Neuron (in vitro differentiated cells): ENCODE results near the gene HSPB2.

Experiments
- H2AFZ ChIP-seq: one replicate; pipeline ENCODE4 v1.6.1; 2013; ENCODE audit warnings: low read depth, mild to moderate bottlenecking, inconsistent platforms, low read length, moderate library complexity
- H3K27me3 ChIP-seq: one replicate; pipeline ENCODE4 v1.6.1; 2013; ENCODE audit warnings: low read length; ENCODE audit not compliant: insufficient read depth
- H3K36me3 ChIP-seq: one replicate; pipeline ENCODE4 v1.6.1; 2013; ENCODE audit warnings: low read length; ENCODE audit not compliant: insufficient read depth
- H3K4me1 ChIP-seq: one replicate; pipeline ENCODE4 v1.6.1; 2013; ENCODE audit warnings: low read length; ENCODE audit not compliant: insufficient read depth
- H3K4me3 ChIP-seq: 2 replicates; pipeline ENCODE4 v1.5.1; 2013; ENCODE audit warnings: mild to moderate bottlenecking, low read length, moderate library complexity
- H3K9me3 ChIP-seq: one replicate; pipeline ENCODE4 v1.6.1; 2013; ENCODE audit warnings: low read length

The HSPB2 gene

GRCh38 chr11:111906680-111907079 lies 5.9 kb upstream of the HSPB2 start:
- H2AFZ ChIP-seq = no peak overlapping the region
- H3K4me3 ChIP-seq = no peak overlapping the region
- H3K36me3 ChIP-seq = no peaks in the 10 kb centered on the region
- no peaks in the 10 kb centered on the region for H3K27me3 ChIP-seq
- no peaks in the 10 kb centered on the region for H3K9me3 ChIP-seq
- peaks cover 2% of the 10 kb centered on the region for H3K4me1 ChIP-seq

DNA sequence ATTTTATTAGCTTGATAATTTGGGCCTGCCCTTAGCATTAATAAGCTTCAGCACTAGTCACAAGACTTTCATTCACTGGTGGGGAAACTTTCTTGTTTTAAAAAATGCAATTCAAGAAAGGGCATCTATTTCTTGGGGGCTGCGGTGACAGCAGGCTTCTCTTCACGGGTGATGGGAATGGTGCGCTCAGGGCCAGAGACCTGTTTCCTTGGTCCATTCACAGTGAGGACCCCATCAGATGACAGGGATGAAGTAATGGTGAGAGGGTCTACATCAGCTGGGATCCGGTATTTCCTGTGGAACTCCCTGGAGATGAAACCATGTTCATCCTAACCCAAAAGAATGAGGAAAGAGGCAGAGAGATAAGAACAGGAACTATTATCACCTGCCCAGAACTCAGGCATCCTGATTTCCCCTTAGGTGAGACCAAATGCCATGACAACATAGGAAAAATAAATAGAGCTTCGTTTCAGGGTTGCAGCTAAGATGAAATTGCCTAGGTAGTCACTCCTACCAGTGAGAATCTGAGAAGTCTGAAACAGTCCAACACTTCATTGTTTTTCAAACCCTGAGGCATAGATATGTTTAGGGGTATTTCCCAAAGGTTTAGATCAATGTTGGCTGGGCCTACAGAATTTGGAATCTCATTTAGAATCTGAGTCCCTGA lies 3.8 kb upstream of the HSPB2 start:
- H3K4me3 ChIP-seq = no peak overlapping the region
- H3K4me1 ChIP-seq = peaks cover 9% of the 10 kb centered on the region

DNA sequence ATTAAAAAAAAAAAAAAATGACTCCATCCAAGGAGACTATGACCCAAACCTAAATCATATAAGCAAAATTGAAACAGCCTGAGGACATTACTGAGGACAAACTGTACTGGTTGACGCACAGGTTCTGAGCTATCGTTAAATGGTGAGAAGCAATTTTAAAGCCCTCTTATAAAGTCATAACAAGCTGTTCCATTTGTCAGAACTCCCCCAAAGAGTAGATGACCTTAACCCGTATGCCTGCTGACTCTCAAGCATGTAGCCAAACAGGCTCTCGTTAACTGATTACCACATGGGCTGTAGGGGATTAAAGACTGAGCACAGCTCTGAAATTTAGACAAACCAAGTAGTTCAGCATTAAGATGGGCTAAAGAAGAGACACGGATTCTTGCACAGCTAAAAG lies 3.2 kb upstream of the HSPB2 start:
- Histone ChIP-seq H3K27me3 (no peaks in the 10 kb centered on the region), H3K9me3 (no peaks in the 10 kb centered on the region), H3K4me3 (no peak overlapping the region), H2AFZ (no peak overlapping the region), H3K36me3 (no peaks in the 10 kb centered on the region), H3K4me1 (peaks cover 9% of the 10 kb centered on the region)

More for the DNA sequence above, 3.8 kb upstream of the HSPB2 start:
- H3K9me3 ChIP-seq = no peaks in the 10 kb centered on the region
- no peaks in the 10 kb centered on the region for H3K36me3 ChIP-seq
- H2AFZ ChIP-seq = no peak overlapping the region
- H3K27me3 ChIP-seq = no peaks in the 10 kb centered on the region

GRCh38 chr11:111910676-111911562 lies 1.6 kb upstream of the HSPB2 start:
- Histone ChIP-seq H2AFZ (no peak overlapping the region), H3K4me3 (no peak overlapping the region), H3K27me3 (no peaks in the 10 kb centered on the region), H3K4me1 (peaks cover 9% of the 10 kb centered on the region), H3K36me3 (no peaks in the 10 kb centered on the region), H3K9me3 (no peaks in the 10 kb centered on the region)

DNA sequence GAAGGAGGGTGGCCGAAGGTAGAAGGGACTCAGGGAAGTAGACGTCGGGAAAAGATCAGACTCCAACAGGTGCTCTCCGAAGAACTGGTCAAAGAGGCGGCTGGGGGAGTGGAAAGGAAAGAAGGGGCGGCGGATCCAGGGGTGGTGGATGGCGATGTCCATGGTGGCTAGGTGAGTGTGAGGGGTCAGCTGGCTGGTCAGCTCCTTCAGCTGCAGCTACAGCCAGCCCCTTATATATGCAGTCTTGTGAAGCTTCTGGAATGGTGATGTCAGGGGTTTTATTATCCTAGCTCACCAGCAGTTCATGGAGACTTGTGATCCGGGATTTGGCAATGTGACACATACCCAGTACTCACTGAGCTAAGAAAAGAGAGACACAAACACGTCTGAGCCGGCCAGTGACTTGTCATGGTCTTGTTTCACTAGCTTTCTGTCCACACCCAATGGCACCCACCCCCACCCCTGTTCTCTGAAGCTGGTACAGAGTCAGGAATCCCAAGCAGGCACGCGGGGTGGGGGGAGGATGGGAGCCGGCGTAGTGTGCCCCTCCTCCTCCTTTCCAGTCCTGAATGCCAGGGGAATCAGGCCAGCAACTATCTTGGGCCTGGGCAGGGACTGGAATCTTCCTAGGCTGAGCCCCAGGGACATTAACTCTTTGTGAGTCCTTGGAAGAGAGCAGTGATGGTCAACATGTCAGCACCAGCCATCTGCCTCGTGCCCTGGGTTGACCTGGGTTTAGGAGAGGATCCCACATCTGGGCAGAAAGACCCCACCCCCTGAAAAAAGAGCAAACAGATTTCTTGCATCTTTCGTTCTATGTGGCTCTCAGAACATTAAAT lies 752 bp upstream of the HSPB2 start, which contains the start of gene CRYAB:
TSS of gene CRYAB (minus strand) at position 208 of the 839 bp plus-strand sequence. CDS start at position 162, 46 bp downstream.
- Histone ChIP-seq H3K27me3 (no peaks in the 10 kb centered on the region), H3K4me1 (peaks cover 9% of the 10 kb centered on the region)

DNA sequence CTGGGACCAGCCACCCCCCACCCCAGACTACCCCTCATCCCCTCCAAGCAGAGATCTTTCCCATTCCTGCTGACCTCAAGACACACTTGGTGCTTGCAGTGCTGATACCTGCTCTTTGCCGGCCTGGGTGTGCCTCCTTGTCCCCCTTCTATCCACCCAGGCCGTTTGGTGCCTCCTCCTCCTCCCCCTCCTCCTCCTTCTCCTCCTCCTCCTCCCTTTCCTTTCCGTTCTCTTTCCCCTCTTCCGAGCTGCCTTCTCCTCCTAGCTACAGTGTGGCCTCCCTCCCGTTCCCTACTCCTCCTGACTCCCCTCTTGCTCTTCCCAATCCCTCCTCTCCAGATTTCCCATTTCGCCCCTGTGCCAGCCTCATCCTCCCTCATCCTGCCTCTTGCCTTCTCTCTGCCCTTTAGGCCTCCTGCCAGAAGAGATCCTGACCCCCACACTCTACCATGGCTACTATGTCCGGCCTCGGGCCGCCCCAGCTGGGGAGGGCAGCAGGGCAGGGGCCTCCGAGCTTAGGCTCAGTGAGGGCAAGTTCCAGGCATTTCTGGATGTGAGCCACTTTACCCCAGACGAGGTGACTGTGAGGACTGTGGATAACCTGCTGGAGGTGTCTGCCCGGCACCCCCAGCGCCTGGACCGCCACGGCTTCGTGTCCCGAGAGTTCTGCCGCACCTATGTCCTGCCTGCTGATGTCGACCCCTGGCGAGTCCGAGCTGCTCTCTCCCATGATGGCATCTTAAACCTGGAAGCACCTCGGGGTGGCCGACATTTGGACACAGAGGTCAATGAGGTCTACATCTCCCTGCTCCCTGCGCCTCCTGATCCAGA lies 712 bp downstream of the HSPB2 start:
- no peaks in the 10 kb centered on the region for H3K9me3 ChIP-seq
- H2AFZ ChIP-seq = no peak overlapping the region
- H3K36me3 ChIP-seq = no peaks in the 10 kb centered on the region
- no peak overlapping the region for H3K4me3 ChIP-seq
- peaks cover 9% of the 10 kb centered on the region for H3K4me1 ChIP-seq
- no peaks in the 10 kb centered on the region for H3K27me3 ChIP-seq

More for the DNA sequence above, 752 bp upstream of the HSPB2 start, which contains the start of gene CRYAB:
- Histone ChIP-seq H2AFZ (no peak within 1 kb of the TSS), H3K36me3 (no peaks in the 10 kb centered on the region), H3K4me3 (no peak within 1 kb of the TSS), H3K9me3 (no peaks in the 10 kb centered on the region)

- no peaks in the 10 kb centered on the region for H3K36me3 ChIP-seq
- no peaks in the 10 kb centered on the region for H3K27me3 ChIP-seq
- no peak overlapping the region for H3K4me3 ChIP-seq
- peaks cover 13% of the 10 kb centered on the region for H3K4me1 ChIP-seq
- H2AFZ ChIP-seq = no peak overlapping the region
- no peaks in the 10 kb centered on the region for H3K9me3 ChIP-seq
Measured at GRCh38 chr11:111913997-111914396, 1.5 kb downstream of the HSPB2 start.

DNA sequence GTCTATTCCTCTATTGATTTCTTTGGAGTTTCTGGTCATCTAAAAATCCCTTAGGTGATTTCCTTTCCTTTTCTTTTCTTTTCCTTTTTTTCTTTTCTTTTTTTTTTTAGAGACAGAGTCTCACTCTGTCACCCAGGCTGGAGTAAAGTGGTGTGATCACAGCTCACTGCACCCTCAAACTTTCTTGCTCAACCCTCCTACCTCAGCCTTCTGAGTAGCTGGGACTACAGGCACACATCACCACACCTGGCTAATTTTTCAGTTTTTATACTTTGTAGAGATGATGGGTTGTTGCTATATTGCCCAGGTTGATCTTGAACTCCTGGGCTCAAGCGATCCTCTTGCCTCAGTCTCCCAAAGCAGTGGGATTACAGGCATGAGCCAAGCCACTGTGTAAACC lies 4.2 kb downstream of the HSPB2 start:
- Histone ChIP-seq H3K4me1 (peaks cover 11% of the 10 kb centered on the region), H3K27me3 (no peaks in the 10 kb centered on the region), H3K4me3 (no peak overlapping the region), H3K9me3 (no peaks in the 10 kb centered on the region), H2AFZ (no peak overlapping the region), H3K36me3 (no peaks in the 10 kb centered on the region)

DNA sequence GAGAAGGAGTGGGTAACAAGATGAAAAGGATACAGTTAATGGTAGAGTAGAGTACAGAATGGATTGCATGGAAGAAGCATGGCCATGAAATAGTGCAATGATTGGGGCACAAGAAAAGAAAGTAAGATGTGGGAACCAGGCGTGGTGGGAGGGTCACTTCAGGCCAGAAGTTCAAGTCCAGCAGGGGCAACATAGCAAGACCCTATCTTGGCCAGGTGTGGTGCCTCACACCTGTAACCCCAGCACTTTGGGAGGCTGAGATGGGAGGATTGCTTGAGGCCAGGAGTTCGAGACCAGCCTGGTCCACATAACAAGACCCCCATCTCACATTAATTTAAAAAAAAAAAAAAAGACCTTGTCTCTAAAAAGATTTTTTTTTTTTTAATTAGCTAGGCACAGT lies 4.8 kb downstream of the HSPB2 start:
- no peaks in the 10 kb centered on the region for H3K27me3 ChIP-seq
- no peaks in the 10 kb centered on the region for H3K9me3 ChIP-seq
- H3K4me1 ChIP-seq = peaks cover 5% of the 10 kb centered on the region
- no peak overlapping the region for H3K4me3 ChIP-seq
- no peak overlapping the region for H2AFZ ChIP-seq
- no peaks in the 10 kb centered on the region for H3K36me3 ChIP-seq

DNA sequence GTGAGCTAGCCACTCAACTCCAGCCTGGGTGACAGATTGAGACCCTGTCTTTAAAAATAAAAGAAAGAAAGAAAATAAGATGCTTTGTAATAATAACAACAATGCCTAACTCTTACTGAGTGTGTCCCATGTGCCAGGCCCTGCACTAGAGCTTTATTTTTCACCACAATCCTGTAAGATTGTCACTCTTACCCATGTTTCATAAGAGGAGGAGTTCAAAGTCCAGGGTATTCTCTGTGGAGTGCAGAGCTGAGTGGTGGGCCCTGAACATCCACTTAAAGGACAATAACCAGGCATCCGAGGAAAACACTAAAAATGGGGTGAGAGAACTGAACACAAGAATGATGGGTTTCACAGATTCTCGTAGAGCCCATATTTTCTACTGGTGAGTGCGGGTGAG lies 5.3 kb downstream of the HSPB2 start:
- Histone ChIP-seq H3K9me3 (no peaks in the 10 kb centered on the region), H2AFZ (no peak overlapping the region), H3K4me1 (peaks cover 5% of the 10 kb centered on the region), H3K27me3 (no peaks in the 10 kb centered on the region), H3K36me3 (no peaks in the 10 kb centered on the region), H3K4me3 (no peak overlapping the region)

DNA sequence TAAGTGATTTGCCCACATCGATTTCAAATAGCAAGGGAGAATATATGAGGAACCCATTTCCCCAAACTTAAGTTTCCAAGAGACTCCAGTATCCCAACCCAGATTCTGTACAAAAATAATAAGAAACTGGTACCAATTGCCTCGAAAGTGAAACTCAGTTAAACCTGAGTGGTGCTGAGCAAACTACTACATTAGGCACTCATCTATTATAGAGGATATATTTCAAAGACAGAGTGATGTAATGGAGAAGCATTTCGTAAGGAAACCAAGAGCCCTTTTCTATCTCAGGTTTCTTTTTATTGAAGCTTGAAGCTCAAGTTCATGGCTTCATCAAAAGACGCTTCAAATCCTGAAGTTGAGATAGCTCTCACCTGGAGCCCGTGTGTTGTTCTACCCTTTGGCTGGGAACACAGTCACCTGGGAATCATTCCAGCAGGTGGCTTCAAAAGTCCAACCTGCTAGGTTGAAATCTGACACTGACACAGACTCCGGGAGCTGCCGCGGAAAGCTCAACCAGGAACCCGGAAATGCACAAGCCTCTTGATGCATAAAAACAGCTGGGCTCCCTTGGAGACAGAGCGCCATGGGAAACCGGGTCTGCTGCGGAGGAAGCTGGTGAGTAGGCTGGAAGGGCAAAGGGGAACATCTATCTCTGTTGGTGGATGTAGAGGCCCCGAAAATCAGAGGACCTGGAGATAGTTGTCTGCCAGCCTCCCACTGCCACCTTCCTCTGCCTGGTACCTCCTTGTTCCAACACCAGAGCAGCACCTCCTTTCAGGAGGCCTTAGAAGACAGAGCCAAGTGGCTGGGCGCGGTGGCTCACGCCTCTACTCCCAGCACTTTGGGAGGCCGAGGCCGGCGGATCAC lies 6.1 kb downstream of the HSPB2 start, which contains the start of gene C11orf52:
TSS of gene C11orf52 (plus strand) at position 524 of the 867 bp plus-strand sequence. CDS start at position 584, 60 bp downstream.
- Histone ChIP-seq H3K27me3 (no peaks in the 10 kb centered on the region), H3K36me3 (no peaks in the 10 kb centered on the region), H3K4me1 (peaks cover 10% of the 10 kb centered on the region), H3K4me3 (no peak within 1 kb of the TSS), H2AFZ (peak within 1 kb of the TSS; percentile 80), H3K9me3 (no peaks in the 10 kb centered on the region)
